RWPE1 (cell line): ENCODE results near the gene C9orf78.

ENCODE experiments used
- CTCF ChIA-PET: fragments of 350-600 bp; sonication (Branson Sonifier 250); formaldehyde crosslinking; extraction: SDS; loops from one replicate; lab custom pipeline; 2021; lab: Yijun Ruan, JAX
- POLR2A ChIA-PET: fragments of 400-600 bp; formaldehyde crosslinking; extraction: SDS; loops from one replicate; lab custom pipeline; 2020; ENCODE audit warnings: antibody characterized with exemption; ENCODE audit not compliant: low non-redundant PET; lab: Yijun Ruan, JAX
- DNase-seq: peaks from one replicate; pipeline ENCODE4 v3.0.0; 2012; ENCODE audit warnings: low spot score
- H3K27ac ChIP-seq: fragments of 450-650 bp; 2 replicates; pipeline ENCODE4 v1.5.1; 2017
- CTCF ChIP-seq: fragments of 450-650 bp; conservative IDR thresholded peaks from 2 replicates; pipeline ENCODE4 v1.5.1; 2017; ENCODE audit warnings: low read depth, mild to moderate bottlenecking

The C9orf78 gene

GRCh38 chr9:129879103-129879699, 44.1 kb upstream of the C9orf78 start:
- H3K27ac ChIP-seq: no peak overlapping the region
- TF ChIP-seq CTCF: no peak
- DNase-seq: no peak
- ChIA-PET POLR2A (interaction anchor here (0.5 kb wide), 1 partner anchor 53 kb away, joined by 5 read pairs; no protein-coding TSS in a partner anchor), CTCF (interaction anchor here (0.9 kb wide), 1 partner anchor 15 kb away, joined by 3 read pairs; no protein-coding TSS in a partner anchor)

- DNase-seq: no peak
- ChIA-PET POLR2A (no interaction called here), CTCF (interaction anchor here (0.6 kb wide), 1 partner anchor 157 kb away, joined by 3 read pairs; no protein-coding TSS in a partner anchor)
- no peak overlapping the region for H3K27ac ChIP-seq
- no peak for TF ChIP-seq CTCF
These were observed 43.2 kb upstream of the C9orf78 start for GRCh38 chr9:129878291-129878690.

- DNase-seq: no peak
- CTCF ChIA-PET: interaction anchor here (0.6 kb wide), 1 partner anchor 28 kb away, joined by 3 read pairs; no protein-coding TSS in a partner anchor
- H3K27ac ChIP-seq: no peak overlapping the region
- no peak for TF ChIP-seq CTCF
- POLR2A ChIA-PET: no interaction called here
These were observed 41.7 kb upstream of the C9orf78 start for GRCh38 chr9:129876815-129877214.

- no peak for DNase-seq
- POLR2A ChIA-PET: interaction anchor here (0.6 kb wide), 1 partner anchor 174 kb away, joined by 4 read pairs; no protein-coding TSS in a partner anchor
These were observed 40.8 kb upstream of the C9orf78 start for GRCh38 chr9:129875687-129876395.

GRCh38 chr9:129875181-129875611, 40.1 kb upstream of the C9orf78 start:
- ChIA-PET CTCF (interaction anchor here (0.6 to 0.8 kb wide), 2 partner anchors 10 to 559 kb away, joined by 3 to 6 read pairs; no protein-coding TSS in a partner anchor), POLR2A (no interaction called here)
- DNase-seq: no peak
- TF ChIP-seq CTCF: no peak
- H3K27ac ChIP-seq: no peak overlapping the region

More at GRCh38 chr9:129875687-129876395, 40.8 kb upstream of the C9orf78 start:
- no peak overlapping the region for H3K27ac ChIP-seq
- CTCF ChIA-PET: interaction anchor here (0.6 to 0.8 kb wide), 3 partner anchors 8 to 558 kb away, joined by 3 to 6 read pairs (median 4); no protein-coding TSS in a partner anchor
- TF ChIP-seq CTCF: no peak

GRCh38 chr9:129874261-129875101, 39.4 kb upstream of the C9orf78 start:
- no peak overlapping the region for H3K27ac ChIP-seq
- ChIA-PET POLR2A (no interaction called here), CTCF (no interaction called here)
- DNase-seq: no peak
- no peak for TF ChIP-seq CTCF
